Measurements from ENCODE around the gene NDUFB10.

The NDUFB10 gene

DNA sequence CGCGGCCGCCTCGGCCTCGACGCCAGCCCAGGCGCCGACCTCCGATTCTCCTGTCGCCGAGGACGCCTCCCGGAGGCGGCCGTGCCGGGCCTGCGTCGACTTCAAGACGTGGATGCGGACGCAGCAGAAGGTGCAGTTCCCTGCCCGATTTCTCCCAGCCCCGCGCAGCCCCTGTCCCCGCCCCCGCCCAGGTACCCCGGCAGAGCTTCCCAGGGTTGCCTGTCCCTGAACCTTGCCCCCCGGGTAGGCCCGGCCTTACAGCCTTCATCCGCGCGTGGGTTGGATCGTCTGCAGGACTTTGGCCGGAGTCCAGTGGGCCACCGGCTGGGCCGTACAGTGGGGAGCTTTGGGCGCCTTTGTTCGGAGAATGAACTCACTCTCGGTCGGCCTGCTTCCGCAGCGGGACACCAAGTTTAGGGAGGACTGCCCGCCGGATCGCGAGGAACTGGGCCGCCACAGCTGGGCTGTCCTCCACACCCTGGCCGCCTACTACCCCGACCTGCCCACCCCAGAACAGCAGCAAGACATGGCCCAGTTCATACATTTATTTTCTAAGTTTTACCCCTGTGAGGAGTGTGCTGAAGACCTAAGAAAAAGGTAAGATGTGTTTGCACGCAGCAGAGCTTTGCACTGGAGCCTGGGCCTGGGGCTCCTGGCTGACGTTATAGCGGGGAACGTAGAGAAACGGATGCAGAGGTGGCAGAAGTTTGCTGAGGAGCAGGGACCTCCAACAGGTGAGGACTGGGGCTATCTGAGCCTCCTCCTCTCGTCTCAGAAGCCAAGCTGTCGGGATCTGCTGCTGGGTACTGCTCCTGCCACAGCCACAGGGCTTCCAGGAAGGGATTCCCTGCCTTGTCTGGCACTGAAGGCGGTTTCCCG is 25.2 kb downstream of the NDUFB10 start:
- no peak for DNase-seq (ENCODE audit: low read depth in 3 of 3)

DNA sequence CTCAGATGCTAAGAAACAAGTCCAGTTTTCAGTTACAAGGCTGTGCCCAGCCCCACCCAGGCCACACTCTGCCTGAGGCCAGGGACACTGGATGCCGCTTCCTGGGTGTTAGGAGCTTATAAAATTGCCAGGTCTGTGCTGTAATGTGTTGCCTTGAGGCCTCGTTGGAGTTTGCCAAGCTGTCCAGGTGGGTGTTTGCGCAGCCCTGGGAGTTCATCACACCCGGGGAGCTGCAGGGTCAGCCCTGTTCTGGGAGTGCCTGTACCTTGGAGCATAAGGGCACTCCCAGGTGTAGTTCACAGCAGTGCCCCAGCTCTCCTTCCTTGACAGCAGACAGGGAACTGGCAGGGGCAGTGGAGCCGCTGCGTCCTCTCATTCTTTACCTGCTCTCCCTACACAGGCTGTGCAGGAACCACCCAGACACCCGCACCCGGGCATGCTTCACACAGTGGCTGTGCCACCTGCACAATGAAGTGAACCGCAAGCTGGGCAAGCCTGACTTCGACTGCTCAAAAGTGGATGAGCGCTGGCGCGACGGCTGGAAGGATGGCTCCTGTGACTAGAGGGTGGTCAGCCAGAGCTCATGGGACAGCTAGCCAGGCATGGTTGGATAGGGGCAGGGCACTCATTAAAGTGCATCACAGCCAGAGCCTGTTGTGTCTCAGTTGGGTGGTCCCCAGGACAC is 26.3 kb downstream of the NDUFB10 start:
- DNase-seq (ENCODE audit: low read depth in 3 of 3) = no peak

DNA sequence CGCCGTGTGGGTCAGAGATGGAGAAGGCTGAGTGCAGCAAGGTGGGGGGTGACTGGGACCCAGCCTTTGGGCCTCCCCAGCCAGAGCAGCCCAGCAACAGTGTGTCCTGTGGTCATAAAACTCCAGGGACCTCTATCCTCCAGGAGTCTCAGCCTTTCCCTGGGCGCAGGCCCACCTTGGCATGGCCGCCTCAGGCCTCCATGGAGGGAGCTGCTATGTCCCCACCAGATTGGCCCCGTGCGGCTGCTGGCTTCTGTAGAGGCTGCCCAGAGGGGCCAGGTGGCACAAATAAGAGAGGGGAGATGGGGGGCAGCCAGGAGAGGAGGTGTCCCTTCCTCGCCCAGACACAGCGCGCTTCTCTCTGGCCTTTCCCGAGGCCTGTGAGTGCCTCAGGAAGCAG is 27.9 kb downstream of the NDUFB10 start:
- DNase-seq (ENCODE audit: low read depth in 3 of 3) = no peak

DNA sequence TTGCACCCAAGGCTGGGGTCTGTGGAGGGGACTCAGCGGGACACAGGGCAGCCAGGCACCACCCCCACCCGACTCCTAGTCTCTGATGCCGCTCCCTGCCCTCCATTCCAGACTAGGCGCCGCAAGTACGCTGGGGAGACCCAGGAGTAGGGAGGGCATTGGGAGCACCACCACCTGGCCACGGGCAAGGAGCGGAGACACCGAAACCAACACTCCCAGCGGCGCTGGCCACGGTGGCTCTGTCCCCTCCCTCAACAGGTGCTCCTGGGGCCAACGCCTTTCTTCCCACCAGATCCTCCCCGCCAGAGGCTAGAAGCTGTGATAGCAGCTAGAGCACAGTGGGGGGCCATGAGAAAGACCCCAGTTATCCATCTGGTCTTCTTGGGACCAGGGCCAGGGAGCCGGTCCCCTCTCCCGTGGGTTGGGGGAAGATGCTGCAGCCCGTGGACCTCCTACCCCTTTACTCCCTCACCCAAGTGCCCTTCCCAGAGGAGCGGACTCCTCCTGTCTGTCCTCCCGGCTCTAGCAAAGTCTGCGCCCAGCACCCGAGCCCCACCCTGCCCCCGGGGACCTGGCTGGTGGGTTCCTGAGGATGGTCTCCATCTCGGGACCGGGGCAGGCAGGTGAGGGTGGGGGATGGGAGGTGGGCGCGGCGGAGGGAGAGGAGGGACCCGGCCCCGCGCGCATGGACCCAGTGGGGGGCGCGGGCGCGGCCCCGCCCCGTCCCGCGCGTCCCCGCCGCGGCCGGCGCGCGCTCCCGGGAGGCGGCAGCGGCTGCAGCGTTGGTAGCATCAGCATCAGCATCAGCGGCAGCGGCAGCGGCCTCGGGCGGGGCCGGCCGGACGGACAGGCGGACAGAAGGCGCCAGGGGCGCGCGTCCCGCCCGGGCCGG is 30.1 kb downstream of the NDUFB10 start, which contains the start of gene SYNGR3:
TSS of gene SYNGR3 (plus strand) at position 762 of the 892 bp plus-strand sequence. CDS start 133 bp downstream, outside the sequence.
- no peak for DNase-seq (ENCODE audit: low read depth in 3 of 3)

DNA sequence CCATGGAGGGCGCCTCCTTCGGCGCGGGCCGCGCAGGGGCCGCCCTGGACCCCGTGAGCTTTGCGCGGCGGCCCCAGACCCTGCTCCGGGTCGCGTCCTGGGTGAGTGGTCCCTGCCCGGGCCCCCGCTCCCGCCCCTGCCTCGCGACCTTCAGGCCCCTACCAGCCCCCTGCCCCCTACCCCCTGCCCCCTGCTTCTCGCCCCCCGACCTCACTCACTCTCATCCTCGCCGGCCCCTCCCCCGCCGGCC is 30.7 kb downstream of the NDUFB10 start:
- no peak for DNase-seq (ENCODE audit: low read depth in 3 of 3)

DNA sequence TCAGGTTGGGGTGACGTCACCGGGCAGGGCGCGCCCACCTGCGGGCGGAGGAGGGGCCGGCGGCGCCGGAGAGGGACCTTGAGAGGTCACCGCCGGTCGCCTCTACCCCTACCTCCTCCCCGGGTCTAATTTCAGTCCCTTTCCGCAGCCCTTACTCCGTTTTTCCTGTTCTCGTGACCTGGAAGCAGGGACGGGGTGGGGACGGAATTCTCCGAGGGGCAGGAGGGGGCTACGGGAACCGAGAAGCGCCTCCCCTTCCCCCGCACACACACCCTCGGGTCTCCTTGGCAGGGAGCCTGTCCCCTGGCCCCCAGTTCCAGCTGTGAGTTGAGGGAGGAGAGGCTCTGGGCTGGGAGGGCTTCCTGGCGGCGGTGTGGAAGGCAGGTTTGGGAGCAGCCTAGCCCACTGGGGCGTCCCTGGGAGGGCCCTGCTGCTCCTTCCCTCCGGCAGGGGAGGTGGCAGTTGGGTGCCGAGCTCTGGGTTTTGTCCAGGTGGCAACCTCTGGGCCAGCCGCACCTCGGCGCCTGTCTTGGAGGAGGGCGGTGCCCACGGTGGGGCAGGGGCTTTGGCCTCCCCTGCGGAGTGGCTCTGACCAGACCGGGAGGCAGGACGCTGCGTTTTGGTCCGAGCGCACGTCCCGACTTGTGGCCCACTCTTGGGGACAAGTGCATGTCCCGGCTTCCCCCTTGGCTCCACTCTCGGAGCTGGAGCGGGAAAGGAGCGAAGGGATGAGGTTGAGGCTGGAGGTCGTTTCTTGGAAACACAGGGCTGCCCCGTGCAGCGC is 31.2 kb downstream of the NDUFB10 start:
- DNase-seq (ENCODE audit: low read depth in 3 of 3) = no peak

DNA sequence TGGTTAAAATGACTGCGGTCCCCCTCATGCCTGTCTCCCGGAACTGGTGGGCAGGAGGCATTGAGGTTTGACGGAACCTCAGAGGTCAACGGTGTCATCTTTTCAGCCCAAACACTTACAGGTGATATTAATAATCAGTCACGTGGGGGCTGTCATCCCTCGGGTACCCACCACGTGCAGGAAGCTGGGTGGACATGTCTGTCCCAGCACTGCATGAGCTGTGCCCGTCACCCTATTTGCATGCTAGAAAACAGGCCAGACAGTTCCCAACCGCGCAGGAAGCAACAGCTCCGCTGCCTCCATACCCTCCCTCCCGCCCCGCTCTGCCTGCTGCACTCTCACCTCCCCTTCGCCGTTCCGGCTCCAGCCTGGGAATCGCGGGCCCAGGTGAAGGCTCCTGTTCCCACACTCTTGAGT is 31.8 kb downstream of the NDUFB10 start:
- no peak for DNase-seq (ENCODE audit: low read depth in 3 of 3)

DNA sequence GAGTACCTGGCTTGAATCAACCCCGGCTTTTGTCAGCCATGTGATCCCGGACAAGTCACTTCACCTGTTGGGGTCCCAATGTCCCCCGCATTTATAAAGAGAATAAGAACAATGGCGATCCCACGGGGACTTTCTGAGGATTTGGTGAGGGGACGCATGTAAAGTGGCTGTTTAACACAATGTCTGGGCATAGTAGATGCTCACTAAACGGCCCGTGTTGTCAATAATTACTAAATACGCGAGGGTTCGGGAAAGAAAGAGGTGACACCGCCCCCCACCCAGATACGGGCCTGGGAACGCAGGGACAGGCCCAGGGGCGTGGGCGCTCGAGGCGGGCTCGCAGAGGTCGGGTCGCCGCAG is 32.2 kb downstream of the NDUFB10 start:
- DNase-seq (ENCODE audit: low read depth in 3 of 3) = no peak

DNA sequence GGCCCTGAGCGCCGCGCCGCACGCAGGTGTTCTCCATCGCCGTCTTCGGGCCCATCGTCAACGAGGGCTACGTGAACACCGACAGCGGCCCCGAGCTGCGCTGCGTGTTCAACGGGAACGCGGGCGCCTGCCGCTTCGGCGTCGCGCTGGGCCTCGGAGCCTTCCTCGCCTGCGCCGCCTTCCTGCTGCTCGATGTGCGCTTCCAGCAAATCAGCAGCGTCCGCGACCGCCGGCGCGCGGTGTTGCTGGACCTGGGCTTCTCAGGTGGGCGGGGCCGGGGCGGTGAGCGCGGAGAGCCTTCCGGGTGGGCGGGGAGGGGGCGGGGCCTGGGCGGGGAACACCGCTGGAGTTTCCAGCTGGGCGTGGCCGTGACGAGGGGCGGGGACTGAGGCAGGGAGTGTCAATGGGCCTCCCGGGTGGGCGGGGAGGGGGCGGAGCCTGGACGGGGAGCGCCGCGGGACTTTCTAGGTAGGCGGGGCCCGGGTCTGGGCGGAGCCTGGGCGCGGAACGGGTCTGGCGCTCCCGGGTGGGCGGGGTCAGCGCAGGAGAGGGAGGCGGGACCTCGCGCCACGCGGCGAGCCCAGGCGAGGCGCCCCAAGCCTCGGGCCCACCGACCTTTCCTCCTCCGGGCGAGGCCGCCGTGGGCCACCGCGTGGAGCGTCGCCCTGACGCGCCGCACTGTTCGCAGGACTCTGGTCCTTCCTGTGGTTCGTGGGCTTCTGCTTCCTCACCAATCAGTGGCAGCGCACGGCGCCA is 32.8 kb downstream of the NDUFB10 start:
- DNase-seq (ENCODE audit: low read depth in 3 of 3) = peak; percentile 97 to 98 (median 97)

DNA sequence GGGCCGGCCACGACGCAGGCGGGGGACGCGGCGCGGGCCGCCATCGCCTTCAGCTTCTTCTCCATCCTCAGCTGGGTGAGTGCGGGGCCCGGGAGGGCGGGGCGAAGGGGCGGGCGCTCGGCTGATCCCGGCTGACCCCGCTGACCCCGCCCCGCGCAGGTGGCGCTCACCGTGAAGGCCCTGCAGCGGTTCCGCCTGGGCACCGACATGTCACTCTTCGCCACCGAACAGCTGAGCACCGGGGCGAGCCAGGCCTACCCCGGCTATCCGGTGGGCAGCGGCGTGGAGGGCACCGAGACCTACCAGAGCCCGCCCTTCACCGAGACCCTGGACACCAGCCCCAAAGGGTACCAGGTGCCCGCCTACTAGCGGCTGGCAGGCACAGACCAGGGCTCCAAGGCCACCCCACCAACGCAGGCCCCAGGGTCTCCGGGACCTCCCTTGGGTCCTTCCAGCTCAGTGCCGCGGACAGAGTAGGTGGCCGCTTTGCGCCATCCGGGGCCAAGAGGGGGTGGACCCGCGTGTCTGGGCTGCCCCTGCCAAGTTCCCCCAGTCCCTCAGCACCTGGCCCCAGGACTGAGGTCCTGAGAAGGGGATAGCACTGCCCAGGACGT is 33.5 kb downstream of the NDUFB10 start:
- no peak for DNase-seq (ENCODE audit: low read depth in 3 of 3)

DNA sequence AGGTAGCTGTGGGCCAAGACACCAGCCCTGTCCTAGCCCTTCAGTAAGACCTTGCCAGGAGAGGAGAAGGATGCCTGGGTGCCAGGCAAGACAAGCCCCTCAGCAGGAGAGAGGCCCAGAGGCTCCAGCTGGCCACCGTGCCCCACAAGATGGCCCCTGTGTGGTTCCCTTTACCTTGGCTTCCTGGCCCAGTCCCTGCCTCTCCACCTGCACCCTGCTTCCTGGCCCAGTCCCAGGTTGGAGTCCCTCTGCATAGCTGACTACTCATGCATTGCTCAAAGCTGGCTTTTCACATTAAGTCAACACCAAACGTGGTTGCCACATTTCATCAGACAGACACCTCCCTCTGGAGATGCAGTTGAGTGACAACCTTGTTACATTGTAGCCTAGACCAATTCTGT is 34.4 kb downstream of the NDUFB10 start:
- DNase-seq (ENCODE audit: low read depth in 3 of 3) = no peak

DNA sequence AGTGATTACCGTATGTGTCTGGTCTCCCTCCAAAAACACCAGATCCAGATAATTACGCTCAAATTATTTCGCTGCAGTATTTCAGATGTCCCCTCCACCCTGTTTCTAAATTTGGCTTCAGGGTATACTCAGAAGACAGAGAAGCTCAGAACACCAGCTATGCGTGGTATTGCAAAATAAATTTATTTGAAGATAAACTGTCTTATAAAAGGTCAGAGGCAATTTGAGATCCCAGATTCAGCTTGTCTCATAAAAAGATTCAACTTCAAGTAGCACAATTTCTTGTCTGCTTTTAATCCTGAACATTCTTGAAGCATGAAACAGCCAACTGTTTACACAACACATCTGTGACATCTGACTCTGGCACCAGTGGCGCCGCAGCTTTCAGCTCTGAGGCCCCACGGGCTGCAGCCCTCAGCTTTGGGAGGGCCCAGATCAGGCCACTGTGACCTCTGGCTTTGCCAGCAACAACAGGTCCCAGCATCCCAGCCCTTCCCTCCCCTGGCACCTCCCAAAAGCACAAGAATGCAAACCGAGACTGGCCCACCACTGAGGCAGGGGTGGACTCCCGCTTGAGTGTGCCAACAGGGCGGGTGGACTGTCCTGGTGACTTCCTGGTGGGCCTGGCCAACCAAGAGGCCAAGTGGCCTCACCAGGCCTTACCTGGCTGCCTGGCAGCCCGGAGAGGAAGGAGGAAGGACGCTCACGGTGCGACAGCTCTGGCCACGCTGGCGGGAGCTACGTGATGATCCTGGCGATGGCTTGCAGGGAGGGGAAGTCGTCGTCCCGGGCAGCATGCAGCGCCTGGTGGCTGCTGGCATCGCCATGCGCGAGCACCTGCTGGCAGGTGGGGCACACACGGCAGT is 38.4 kb downstream of the NDUFB10 start:
- no peak for DNase-seq (ENCODE audit: low read depth in 3 of 3)

DNA sequence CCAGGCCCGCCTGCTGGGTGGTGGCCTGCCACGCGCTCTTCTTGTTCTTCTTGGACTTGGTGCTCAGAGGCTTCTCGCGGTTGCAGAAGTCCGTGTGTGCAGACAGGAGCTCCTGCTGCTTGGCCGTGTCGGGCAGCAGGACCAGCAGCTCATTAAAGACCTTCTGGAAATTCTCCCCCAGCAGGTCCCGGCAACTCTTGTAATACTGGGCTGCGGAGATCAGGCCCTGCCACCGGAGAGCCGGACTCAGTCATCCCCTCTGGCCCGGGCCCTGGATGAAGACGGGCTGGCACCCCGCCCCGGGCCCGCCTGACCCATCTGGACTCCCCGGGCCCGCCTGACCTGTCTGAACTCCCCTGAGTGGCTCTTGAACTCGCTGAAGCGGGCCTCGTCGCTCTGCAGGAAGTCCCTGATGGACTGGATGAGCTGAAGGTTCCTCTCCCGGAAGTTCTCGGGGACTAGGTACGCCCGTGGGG is 39.1 kb downstream of the NDUFB10 start:
- no peak for DNase-seq (ENCODE audit: low read depth in 3 of 3)

DNA sequence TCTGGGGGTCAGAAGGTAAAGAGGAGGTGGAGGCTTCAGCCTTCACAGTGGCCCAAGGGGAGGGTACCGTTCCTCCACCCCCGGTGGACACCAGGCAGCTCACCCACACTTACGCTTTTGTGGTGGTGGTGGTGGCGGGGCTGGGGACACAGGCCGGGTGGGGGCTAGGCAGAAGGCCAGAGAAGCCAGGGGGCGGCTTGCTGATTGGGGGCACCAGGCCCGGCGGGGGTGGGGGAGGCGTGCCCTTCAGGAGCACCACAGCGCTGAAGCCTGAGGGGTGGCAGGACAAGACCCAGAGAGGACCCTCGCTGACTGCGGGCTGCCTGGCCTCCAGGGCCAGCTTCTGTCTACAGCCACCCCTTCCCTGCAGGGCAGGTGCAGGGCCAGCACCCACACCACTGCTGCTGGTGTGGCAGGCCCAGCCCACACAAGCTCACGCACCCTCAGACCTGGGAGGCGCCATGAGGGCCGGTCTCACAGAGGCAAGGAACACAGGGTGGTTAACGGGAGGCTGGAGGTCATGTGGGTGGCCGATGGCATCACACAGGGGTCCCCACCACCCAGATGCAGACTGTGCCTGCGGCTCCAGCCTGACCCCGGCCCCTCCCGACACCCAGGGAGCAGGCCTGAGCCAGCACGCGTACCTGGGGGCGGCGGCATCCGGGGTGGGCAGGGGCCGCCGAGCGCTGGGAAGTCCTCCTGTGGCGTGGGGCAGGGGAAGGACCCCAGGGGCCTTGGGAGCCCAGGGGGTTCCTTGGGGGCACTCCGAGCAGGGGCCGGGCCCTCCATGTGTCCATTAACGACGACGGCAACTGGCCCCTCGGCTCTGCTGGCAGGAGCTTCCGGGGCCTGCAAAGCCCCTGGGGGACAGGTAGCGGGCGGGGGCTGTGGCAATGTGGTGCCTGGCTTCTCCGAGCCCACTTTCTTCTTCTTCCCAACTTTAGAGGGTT is 39.8 kb downstream of the NDUFB10 start:
- no peak for DNase-seq (ENCODE audit: low read depth in 3 of 3)

DNA sequence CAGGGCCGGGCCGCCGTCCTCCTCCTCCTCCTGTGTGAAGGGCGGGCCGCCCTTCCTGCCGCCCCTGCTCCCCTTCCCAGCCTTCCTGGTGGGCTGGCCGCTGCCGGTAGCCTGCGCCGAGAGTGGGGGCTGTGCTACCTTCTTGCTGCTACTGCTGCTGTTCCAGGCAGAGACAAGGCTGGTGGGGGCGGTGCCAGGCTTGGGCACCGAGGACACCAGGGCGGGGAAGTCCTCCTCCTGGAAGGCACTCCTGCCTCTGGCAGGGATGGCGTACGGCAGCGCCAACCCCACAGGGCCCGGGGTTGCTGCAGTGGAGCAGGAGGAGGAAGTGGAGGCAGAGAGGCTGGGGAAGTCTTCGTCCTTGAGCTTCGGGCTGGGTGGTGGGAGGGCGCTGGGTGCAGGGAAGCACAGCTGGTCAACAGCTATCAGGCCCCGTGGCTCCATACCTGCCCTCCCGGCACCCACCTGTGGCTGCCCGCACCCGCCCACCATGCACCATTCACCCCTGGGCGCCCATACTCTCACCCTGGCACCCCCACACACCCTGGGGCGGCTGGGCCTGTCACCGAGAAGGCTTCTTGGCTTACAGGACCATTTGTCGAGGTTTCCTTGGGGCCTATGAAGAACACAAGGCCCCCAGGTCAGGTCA is 40.7 kb downstream of the NDUFB10 start:
- DNase-seq (ENCODE audit: low read depth in 3 of 3) = no peak

DNA sequence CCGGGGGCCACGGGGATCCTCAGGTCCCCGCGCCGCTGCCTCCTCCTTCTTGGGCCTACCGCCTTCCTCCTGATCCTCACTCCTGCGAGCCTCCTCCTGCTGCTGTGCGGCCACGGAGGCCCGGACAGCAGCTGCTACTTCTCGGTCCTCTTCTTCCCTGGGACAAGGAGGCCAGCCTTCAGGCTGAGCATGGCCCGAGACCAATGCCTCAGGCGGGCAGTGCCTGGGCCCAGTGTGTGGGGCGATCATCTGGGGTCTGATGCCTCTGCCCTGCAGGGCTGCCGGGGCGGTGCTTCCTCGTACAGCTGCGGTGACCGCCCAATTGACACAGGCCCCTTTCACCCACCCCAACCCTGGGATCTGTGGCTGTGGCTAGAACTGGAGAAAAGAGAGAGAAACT is 41.7 kb downstream of the NDUFB10 start:
- DNase-seq (ENCODE audit: low read depth in 3 of 3) = no peak

DNA sequence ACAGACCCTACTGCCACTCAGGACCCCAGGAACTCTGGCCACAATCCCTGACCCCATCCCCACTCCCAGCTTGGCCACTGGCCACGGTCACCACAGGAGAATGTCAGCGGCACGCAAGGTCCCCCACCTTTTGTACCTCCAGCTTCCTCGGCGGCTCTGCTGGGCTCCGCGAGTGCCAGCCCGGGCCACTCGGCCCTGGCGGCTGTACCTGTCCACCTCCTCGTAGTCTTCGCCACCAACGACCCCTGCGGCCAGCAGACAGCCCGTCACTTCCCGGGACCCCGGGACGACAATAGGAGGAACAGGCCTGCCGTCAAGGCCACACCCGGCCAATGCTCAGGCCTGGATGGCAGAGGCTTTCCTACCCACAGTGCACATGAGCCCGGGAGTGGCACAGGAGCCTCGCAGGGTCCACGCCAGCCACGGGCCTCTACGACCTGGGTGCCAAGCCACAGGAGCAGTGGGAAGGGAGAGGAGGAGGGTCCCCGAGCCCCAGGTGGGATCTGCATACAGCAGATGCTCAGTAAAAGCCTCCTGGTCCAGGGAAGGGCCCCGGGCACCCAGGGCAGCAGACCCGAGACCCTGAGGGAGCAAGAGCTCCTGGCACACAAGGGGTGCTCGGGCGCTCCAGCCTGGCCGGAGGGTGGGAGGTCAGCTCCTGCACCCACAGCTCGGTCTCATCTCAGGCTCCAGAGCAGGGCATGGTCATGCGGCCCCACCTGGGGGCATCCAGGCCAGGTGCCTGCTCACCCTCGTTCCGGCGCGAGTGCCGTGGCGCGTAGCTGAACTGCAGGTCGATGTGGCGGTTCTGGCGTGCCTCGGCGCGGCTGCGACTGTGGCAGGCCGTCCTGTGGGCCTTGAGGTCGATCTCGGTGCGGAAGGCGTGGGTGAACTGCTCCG is 42.4 kb downstream of the NDUFB10 start:
- DNase-seq (ENCODE audit: low read depth in 3 of 3) = no peak
